ENCODE measurements around the gene ACACA. TPM values are rescaled to one million over a fixed set of nuclear protein-coding genes. Genes with fewer than 3 reads are reported as not detected.
"Not testable (repeated sequence)": the region's sequence is repeated elsewhere in the genome, so short reads cannot be mapped to it uniquely, and the experiment has no call there.

Gene ACACA
- total RNA-seq, 1 donor = 72.7 TPM

GRCh38 chr17:37361543-37361942 lies 45.1 kb downstream of the ACACA start:
- no peak overlapping the region for H3K4me3 ChIP-seq (ENCODE audit: low read depth, low read length)
- TF ChIP-seq CTCF (IDR thresholded peaks at IDR 0.05; ENCODE audit: insufficient read depth, low read length) = no peak
- DNase-seq (ENCODE audit: low read depth) = no peak

- peak; percentile 10 for DNase-seq (ENCODE audit: low read depth)
- no peak for TF ChIP-seq CTCF (IDR thresholded peaks at IDR 0.05; ENCODE audit: insufficient read depth, low read length)
These were observed 46.0 kb downstream of the ACACA start for GRCh38 chr17:37360632-37361031.

GRCh38 chr17:37359682-37360188 lies 46.9 kb downstream of the ACACA start:
- DNase-seq (ENCODE audit: low read depth) = no peak
- no peak for TF ChIP-seq CTCF (IDR thresholded peaks at IDR 0.05; ENCODE audit: insufficient read depth, low read length)
- peak overlapping the region; percentile 65 for H3K4me3 ChIP-seq (ENCODE audit: low read depth, low read length)

More at GRCh38 chr17:37360632-37361031, 46.0 kb downstream of the ACACA start:
- H3K4me3 ChIP-seq (ENCODE audit: low read depth, low read length) = no peak overlapping the region

DNA sequence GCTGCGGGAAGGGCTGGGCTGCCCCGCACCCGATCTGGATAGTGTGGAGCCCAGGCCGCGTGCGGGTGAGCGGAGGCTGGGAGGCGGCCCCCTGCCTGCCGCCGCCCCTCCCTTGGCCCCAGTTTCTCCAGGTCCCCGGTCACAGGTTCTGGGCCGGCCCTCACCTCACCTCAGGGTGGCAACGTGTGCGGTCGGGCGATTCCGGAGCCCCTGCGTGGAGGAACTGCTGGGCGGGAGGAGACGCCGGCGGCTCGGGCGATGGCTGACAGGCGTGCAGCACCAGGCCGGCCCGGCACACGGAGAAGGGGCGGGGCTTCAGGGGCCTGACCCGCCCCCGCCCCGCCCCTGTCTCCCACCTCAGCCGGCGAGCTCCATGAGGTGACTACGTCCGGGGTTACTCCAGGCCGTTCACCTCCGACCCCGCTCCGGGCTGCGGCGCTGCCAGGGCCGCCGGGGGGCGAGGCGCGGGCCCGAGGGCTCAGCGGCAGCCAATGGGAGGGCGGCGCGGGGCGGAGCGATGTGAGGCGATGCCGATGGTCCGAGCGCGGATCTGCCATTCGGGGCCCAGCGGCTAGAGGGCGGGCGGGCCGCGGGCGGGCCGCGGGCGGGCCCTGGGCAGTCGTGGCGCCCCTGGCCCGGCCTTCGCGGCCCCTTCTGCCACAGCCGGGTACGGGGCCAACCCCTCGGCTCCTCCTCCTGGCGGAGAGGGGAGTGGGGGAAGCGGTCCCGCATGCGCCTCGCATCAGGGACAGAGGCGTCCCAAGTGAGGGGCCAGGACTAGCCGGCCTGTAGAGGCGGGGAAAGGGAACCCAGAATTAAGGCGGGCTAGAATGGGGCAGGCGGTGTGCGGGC lies 47.6 kb downstream of the ACACA start:
- DNase-seq (ENCODE audit: low read depth) = peak; percentile 91
- H3K4me3 ChIP-seq (ENCODE audit: low read depth, low read length) = peak overlapping the region; percentile 87
- no peak for TF ChIP-seq CTCF (IDR thresholded peaks at IDR 0.05; ENCODE audit: insufficient read depth, low read length)

GRCh38 chr17:37358098-37358829 lies 48.4 kb downstream of the ACACA start:
- peak; percentile 44 for DNase-seq (ENCODE audit: low read depth)
- H3K4me3 ChIP-seq (ENCODE audit: low read depth, low read length) = peak overlapping the region; percentile 87
- TF ChIP-seq CTCF (IDR thresholded peaks at IDR 0.05; ENCODE audit: insufficient read depth, low read length) = no peak

DNA sequence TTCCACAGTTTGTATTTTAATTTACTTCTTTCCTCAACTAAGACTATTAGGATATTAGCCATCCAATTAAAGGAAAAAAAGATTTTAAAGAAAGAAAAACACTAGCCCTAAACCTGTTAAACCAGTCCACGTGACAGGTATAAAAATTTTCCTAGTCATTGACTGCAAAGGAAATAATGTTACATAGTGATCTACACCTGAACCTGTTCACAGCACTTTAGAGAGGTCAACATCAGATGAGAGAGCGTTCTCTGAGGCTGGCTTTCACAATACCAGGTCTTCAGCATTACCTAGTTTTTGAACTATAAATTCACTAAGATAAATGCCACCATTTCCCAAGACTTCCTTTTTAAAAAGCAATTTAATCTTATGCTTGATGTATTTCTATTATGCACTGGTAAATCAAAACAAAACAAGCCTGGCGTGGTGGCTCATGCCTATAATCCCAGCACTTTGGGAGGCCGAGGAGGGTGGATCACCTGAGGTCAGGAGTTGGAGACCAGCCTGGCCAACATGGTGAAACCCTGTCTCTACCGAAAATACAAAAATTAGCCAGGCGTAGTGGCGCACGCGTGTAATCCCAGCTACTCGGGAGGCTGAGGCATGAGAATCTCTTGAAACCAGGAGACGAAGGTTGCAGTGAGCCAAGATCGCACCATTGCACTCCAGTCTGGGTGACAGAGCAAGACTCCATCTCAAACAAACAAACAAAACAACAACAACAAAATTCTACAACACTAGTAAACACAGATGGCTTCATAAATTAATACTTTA lies 49.7 kb downstream of the ACACA start:
- H3K4me3 ChIP-seq (ENCODE audit: low read depth, low read length); DNase-seq (ENCODE audit: low read depth): not testable (repeated sequence)

- H3K4me3 ChIP-seq (ENCODE audit: low read depth, low read length); DNase-seq (ENCODE audit: low read depth): not testable (repeated sequence)
These were observed 59.7 kb downstream of the ACACA start for GRCh38 chr17:37346863-37347402.

All from fibroblast of the aortic adventitia (primary cell).